Calu3 (cell line): Measurements from ENCODE around the gene PSME3. TPM values are rescaled to one million over a fixed set of nuclear protein-coding genes. Genes with fewer than 3 reads are reported as not detected.
A peak's percentile ranks its signal among the peaks of the same experiment; 100 is the strongest.

Experiments
- Bru-seq: library from RNA; stranded (reverse); fragments of 400-500 nt; gene quantifications from one replicate; lab custom pipeline; 2021; lab: Mats Ljungman, UMichigan
- BruChase-seq, 2 experiments: library from RNA; stranded (reverse); fragments of 400-500 nt; gene quantifications; one replicate each; lab custom pipeline; 2021; lab: Mats Ljungman, UMichigan
- BruUV-seq: library from RNA; stranded (reverse); fragments of 400-500 nt; replicated peaks from 2 replicates; lab custom pipeline; 2021; lab: Mats Ljungman, UMichigan
- CTCF ChIA-PET: fragments of 300-600 bp; sonication (Branson Sonifier 250); formaldehyde crosslinking; loops from one replicate; lab custom pipeline; 2022; ENCODE audit warnings: antibody characterized with exemption; lab: Charles Lee
- DNase-seq: peaks from one replicate; pipeline ENCODE4 v3.0.0; 2022
- H3K27ac Mint-ChIP-seq: one replicate; pipeline ENCODE4 v1.8.0; 2022; ENCODE audit warnings: mixed read lengths; ENCODE audit not compliant: unreplicated experiment
- H3K27me3 Mint-ChIP-seq: one replicate; pipeline ENCODE4 v1.8.0; 2022; ENCODE audit warnings: mixed read lengths; ENCODE audit not compliant: unreplicated experiment
- H3K36me3 Mint-ChIP-seq: one replicate; pipeline ENCODE4 v1.8.0; 2022; ENCODE audit warnings: mild to moderate bottlenecking, moderate library complexity, mixed read lengths; ENCODE audit not compliant: insufficient read depth, unreplicated experiment
- H3K4me1 Mint-ChIP-seq: one replicate; pipeline ENCODE4 v1.8.0; 2022; ENCODE audit warnings: mild to moderate bottlenecking, low read depth, mixed read lengths; ENCODE audit not compliant: unreplicated experiment
- H3K4me3 Mint-ChIP-seq: one replicate; pipeline ENCODE4 v1.8.0; 2022; ENCODE audit warnings: mild to moderate bottlenecking, low read depth, moderate library complexity, mixed read lengths; ENCODE audit not compliant: unreplicated experiment
- H3K9me3 Mint-ChIP-seq: one replicate; pipeline ENCODE4 v1.8.0; 2022; ENCODE audit warnings: low read depth, mixed read lengths; ENCODE audit not compliant: unreplicated experiment
- CTCF ChIP-seq: fragments of 200-600 bp; IDR thresholded peaks from one replicate; pipeline ENCODE4 v1.8.0; 2022; ENCODE audit warnings: antibody characterized with exemption; ENCODE audit not compliant: unreplicated experiment
- intact Hi-C: fragments of 100-400 bp; cut with micrococcal nuclease; formaldehyde crosslinking; loops from one replicate; pipeline ENCODE4 v1.10.0; 2022; ENCODE audit not compliant: unreplicated experiment
- long read RNA-seq: library from polyadenylated mRNA; stranded (forward); transcript quantifications from one replicate; pipeline ENCODE4 v2.0.0, GENCODE V29; 2022
- total RNA-seq: library from RNA; stranded (reverse); gene quantifications from 2 replicates; pipeline ENCODE4 v1.2.3, GENCODE V29; 2022

PSME3 gene
- total RNA-seq, result 238 and 265 TPM in 2 replicates
- percentile 88 among the genes with signal in this experiment for Bru-seq, nascent RNA
- percentile 98 among the genes with signal in this experiment for BruChase-seq, experiment 1, labeled RNA remaining after a 6-hour chase
- percentile 96 among the genes with signal in this experiment for BruChase-seq, experiment 2, labeled RNA remaining after a 2-hour chase
- long read RNA-seq, transcript PSME3-210 (11 exons, 998 nt), result major isoform, 248 of 307 reads
- long read RNA-seq, partial matches to known transcripts, result 12 of 307 reads
- long read RNA-seq, other reads (novel, unspliced or antisense), result 42 of 307 reads

GRCh38 chr17:42832934-42833766, at the start of gene PSME3:
Gene PSME3, plus strand, starts transcription at chr17:42833397. Its CDS starts 235 bp downstream, at chr17:42833632.
- H3K4me3 Mint-ChIP-seq, result peak within 1 kb of the TSS; percentile 88
- H3K9me3 Mint-ChIP-seq, result no peaks in the 10 kb centered on the region
- H3K27ac Mint-ChIP-seq, result peak within 1 kb of the TSS; percentile 96
- peaks cover 7% of the 10 kb centered on the region for H3K27me3 Mint-ChIP-seq
- intact Hi-C loops, result no loop called here
- no peak for TF ChIP-seq CTCF
- peak; percentile 94 for DNase-seq
- peaks cover 57% of the 10 kb centered on the region for H3K36me3 Mint-ChIP-seq
- BruUV-seq, result TSS peak; percentile 85
- H3K4me1 Mint-ChIP-seq, result peaks cover 19% of the 10 kb centered on the region
- CTCF ChIA-PET, result interaction anchor here (0.6 to 2.6 kb wide), 3 partner anchors 9 to 99 kb away, joined by 3 to 15 read pairs (median 8); partner anchors contain the start of gene BECN1

GRCh38 chr17:42783791-42784138, 49.4 kb upstream of the PSME3 start:
- no peak for TF ChIP-seq CTCF
- H3K4me1 Mint-ChIP-seq, result peaks cover 9% of the 10 kb centered on the region
- no peaks in the 10 kb centered on the region for H3K9me3 Mint-ChIP-seq
- no peak overlapping the region for H3K27ac Mint-ChIP-seq
- H3K27me3 Mint-ChIP-seq, result peaks cover 77% of the 10 kb centered on the region
- peaks cover 21% of the 10 kb centered on the region for H3K36me3 Mint-ChIP-seq
- DNase-seq, result no peak
- intact Hi-C loops, result no loop called here
- BruUV-seq, result no TSS peak
- CTCF ChIA-PET, result interaction anchor here (0.5 kb wide), 1 partner anchor 41 kb away, joined by 3 read pairs; no protein-coding TSS in a partner anchor
- H3K4me3 Mint-ChIP-seq, result no peak overlapping the region

- Mint-ChIP-seq H3K36me3 (peaks cover 16% of the 10 kb centered on the region), H3K9me3 (no peaks in the 10 kb centered on the region), H3K27me3 (peaks cover 84% of the 10 kb centered on the region), H3K27ac (no peak overlapping the region), H3K4me1 (peaks cover 9% of the 10 kb centered on the region), H3K4me3 (no peak overlapping the region)
- CTCF ChIA-PET, result no interaction called here
- no peak for TF ChIP-seq CTCF
- BruUV-seq, result no TSS peak
- intact Hi-C loops, result no loop called here
- no peak for DNase-seq
These were observed 48.8 kb upstream of the PSME3 start for GRCh38 chr17:42784409-42784808.

GRCh38 chr17:42784811-42785592, 48.2 kb upstream of the PSME3 start:
- Mint-ChIP-seq H3K27me3 (peaks cover 90% of the 10 kb centered on the region), H3K36me3 (peaks cover 10% of the 10 kb centered on the region), H3K27ac (no peak overlapping the region), H3K9me3 (no peaks in the 10 kb centered on the region), H3K4me3 (no peak overlapping the region), H3K4me1 (peaks cover 9% of the 10 kb centered on the region)
- DNase-seq, result no peak
- intact Hi-C loops, result no loop called here
- no peak for TF ChIP-seq CTCF
- CTCF ChIA-PET, result interaction anchor here (0.5 kb wide), 1 partner anchor 62 kb away, joined by 4 read pairs; no protein-coding TSS in a partner anchor
- BruUV-seq, result no TSS peak
